COLO668 (cell line): ENCODE data around the gene ELL.

Experiments used
- DNase-seq: peaks from one replicate; lab custom pipeline; 2025; ENCODE audit not compliant: unreplicated experiment; lab: John Stamatoyannopoulos, UW

ELL gene

GRCh38 chr19:18424890-18425514 is 96.9 kb downstream of the ELL start:
- DNase-seq = no peak

GRCh38 chr19:18424122-18424889 is 97.6 kb downstream of the ELL start:
- no peak for DNase-seq

- DNase-seq = peak; percentile 64
Observed at GRCh38 chr19:18423258-18424020, 98.4 kb downstream of the ELL start.

GRCh38 chr19:18422530-18423191 is 99.2 kb downstream of the ELL start:
- DNase-seq = no peak

GRCh38 chr19:18421371-18421959 is 100.4 kb downstream of the ELL start:
- DNase-seq = no peak

- DNase-seq = no peak
Observed at GRCh38 chr19:18420930-18421329, 100.9 kb downstream of the ELL start.

GRCh38 chr19:18419699-18420460 is 102.0 kb downstream of the ELL start:
- peak; percentile 76 for DNase-seq

GRCh38 chr19:18419195-18419698 is 102.6 kb downstream of the ELL start, which contains the start of gene SSBP4:
Gene SSBP4 (plus strand): TSS chr19:18419398. CDS start chr19:18419649, 251 bp downstream.
- peak; percentile 92 for DNase-seq

- peak; percentile 55 for DNase-seq
Observed at GRCh38 chr19:18418483-18419194, 103.2 kb downstream of the ELL start.

GRCh38 chr19:18418029-18418482 is 103.8 kb downstream of the ELL start:
- DNase-seq = no peak

GRCh38 chr19:18417250-18418028 is 104.4 kb downstream of the ELL start:
- DNase-seq = peak; percentile 73

GRCh38 chr19:18416778-18417249 is 105.1 kb downstream of the ELL start:
- peak; percentile 89 for DNase-seq

GRCh38 chr19:18415178-18415867 is 106.5 kb downstream of the ELL start:
- no peak for DNase-seq

GRCh38 chr19:18414504-18415177 is 107.2 kb downstream of the ELL start:
- DNase-seq = no peak

GRCh38 chr19:18412610-18413239 is 109.1 kb downstream of the ELL start:
- DNase-seq = no peak

GRCh38 chr19:18408053-18408476 is 113.8 kb downstream of the ELL start:
- peak; percentile 53 for DNase-seq

- no peak for DNase-seq
Observed at GRCh38 chr19:18406749-18407148, 115.1 kb downstream of the ELL start.
